Fibroblast of the aortic adventitia (primary cell): ENCODE data around the gene RAG2. TPM values are rescaled to one million over a fixed set of nuclear protein-coding genes. Genes with fewer than 3 reads are reported as not detected.

Experiments used
- DNase-seq: peaks from one replicate; pipeline ENCODE4 v3.0.0-alpha.2; 2010; ENCODE audit warnings: low read depth
- H3K4me3 ChIP-seq: 2 replicates; pipeline ENCODE4 v1.5.1; 2011; ENCODE audit warnings: low read depth, mild to moderate bottlenecking, control low read depth, low read length, moderate library complexity
- total RNA-seq: library from RNA; depleted of rRNA; stranded (reverse); fragments of >200 nt; gene quantifications from 2 replicates; pipeline ENCODE4 v1.2.3, GENCODE V29; 2012; ENCODE audit warnings: low replicate concordance
- TF ChIP-seq, protein P1 (sequence below): IDR thresholded peaks from 2 replicates; pipeline ENCODE4 v1.5.1; 2011; ENCODE audit warnings: mild to moderate bottlenecking, low read length, control low read depth, inconsistent platforms; ENCODE audit not compliant: insufficient read depth

The RAG2 gene
- total RNA-seq, 1 donor = not detected

GRCh38 chr11:36569095-36569494 is 28.9 kb downstream of the RAG2 start:
- DNase-seq = no peak
- no peak overlapping the region for H3K4me3 ChIP-seq
- TF ChIP-seq, protein P1, sequence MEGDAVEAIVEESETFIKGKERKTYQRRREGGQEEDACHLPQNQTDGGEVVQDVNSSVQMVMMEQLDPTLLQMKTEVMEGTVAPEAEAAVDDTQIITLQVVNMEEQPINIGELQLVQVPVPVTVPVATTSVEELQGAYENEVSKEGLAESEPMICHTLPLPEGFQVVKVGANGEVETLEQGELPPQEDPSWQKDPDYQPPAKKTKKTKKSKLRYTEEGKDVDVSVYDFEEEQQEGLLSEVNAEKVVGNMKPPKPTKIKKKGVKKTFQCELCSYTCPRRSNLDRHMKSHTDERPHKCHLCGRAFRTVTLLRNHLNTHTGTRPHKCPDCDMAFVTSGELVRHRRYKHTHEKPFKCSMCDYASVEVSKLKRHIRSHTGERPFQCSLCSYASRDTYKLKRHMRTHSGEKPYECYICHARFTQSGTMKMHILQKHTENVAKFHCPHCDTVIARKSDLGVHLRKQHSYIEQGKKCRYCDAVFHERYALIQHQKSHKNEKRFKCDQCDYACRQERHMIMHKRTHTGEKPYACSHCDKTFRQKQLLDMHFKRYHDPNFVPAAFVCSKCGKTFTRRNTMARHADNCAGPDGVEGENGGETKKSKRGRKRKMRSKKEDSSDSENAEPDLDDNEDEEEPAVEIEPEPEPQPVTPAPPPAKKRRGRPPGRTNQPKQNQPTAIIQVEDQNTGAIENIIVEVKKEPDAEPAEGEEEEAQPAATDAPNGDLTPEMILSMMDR = no peak

DNA sequence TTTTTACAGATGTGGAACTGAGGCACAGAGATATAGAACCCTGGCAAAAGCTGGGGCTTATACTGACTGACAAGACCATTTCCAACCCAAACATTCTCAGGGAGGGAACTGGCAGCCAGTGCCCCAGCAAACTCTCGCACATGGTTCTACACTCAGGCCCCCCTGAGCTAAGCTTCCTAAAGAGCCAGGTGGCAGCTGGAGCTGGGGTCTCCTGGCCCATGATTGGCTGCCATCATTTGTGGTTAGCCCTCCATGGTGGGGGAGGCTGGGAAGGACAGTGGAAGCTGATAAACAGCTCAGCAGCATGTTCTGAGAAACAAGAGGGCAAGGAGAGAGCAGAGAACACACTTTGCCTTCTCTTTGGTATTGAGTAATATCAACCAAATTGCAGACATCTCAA is 30.3 kb downstream of the RAG2 start, which contains the start of gene RAG1:
TSS of gene RAG1 (plus strand) at position 314 of the 400 bp plus-strand sequence. CDS start 5,298 bp downstream, outside the sequence.
- H3K4me3 ChIP-seq = no peak within 1 kb of the TSS
- TF ChIP-seq, protein P1 = no peak
- no peak for DNase-seq

- TF ChIP-seq, protein P1 = no peak
- no peak for DNase-seq
- H3K4me3 ChIP-seq = no peak overlapping the region
These were observed 31.5 kb downstream of the RAG2 start for GRCh38 chr11:36566407-36567053.

DNA sequence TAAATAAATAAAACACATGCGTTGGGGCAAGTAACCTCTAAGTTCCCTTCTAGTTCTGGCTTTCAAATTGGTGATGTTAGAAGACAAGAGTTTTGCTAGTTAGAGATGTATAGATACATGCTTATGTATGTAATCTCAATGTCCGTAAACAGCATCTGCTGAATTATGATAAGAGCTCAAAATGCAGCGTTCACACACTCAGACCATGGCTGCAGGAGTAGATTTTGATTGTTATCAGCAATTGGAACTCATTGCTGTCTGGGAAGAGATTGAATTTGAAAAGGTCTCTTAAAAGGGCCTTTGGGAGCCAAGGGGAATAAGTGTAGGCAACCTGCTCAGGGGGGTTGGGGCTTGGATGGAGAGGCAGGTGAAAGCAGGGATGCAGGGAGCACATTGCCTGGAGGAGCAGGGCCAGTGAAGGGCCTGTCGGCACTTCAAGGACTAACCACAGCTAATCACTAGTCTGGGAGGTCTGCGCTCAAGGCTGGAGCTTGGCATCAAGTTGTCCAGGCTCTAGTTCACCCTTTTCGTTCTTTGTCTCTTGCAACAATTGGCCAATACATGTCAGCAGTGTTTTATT is 32.9 kb downstream of the RAG2 start:
- no peak for DNase-seq
- no peak overlapping the region for H3K4me3 ChIP-seq
- TF ChIP-seq, protein P1 = no peak

- TF ChIP-seq, protein P1 = peak; percentile 76
- H3K4me3 ChIP-seq = peak overlapping the region; percentile 53
- peak; percentile 77 for DNase-seq
These were observed 33.5 kb downstream of the RAG2 start for GRCh38 chr11:36564376-36565030.

DNA sequence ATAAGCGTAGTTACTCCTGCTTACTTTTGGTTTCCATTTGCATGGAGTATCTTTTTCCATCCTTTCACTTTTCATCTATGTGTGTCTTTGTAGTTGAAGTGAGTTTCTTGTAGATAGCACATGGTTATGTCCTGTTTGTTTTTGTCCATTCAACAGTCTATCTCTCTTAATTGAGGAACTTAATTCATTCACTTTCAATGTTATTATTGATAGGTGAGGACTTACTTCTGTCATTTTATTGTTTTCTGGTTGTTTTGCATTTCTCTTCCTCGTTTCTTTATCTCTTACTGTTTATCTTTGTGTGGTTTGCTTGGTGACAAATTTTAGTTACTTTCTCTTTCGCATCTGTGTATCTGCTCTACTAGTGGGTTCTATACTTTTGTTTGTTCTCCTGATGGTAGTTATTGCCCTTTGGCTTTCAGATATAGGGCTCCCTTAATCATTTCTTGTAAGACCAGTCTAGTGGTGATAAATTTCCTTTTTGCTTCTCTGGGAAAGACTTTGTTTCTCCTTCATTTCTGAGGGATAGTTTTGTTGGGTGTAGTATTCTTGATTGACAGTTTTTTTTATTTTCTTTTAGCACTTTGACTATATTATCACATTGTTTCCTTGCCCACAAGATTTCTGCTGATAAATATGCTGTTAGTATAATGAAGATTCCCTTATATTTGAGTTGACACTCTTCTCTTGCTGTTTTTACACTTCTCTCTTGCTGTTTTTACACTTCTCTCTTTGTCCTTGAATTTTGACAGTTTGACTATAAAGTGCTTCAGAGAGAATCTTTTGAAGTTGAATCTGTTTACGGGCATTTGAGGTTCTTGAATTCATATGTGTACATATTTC is 39.2 kb downstream of the RAG2 start:
- no peak overlapping the region for H3K4me3 ChIP-seq
- no peak for DNase-seq
- TF ChIP-seq, protein P1 = no peak
